GM19035 (cell line): ENCODE measurements around the gene PRRT3.
"Not testable (repeated sequence)": the region's sequence is repeated elsewhere in the genome, so short reads cannot be mapped to it uniquely, and the experiment has no call there.

Source experiments
- ATAC-seq: cut with Tn5 transposase; IDR thresholded peaks from one replicate; pipeline ENCODE4 v1.9.1; 2021; ENCODE audit not compliant: unreplicated experiment

PRRT3 gene

DNA sequence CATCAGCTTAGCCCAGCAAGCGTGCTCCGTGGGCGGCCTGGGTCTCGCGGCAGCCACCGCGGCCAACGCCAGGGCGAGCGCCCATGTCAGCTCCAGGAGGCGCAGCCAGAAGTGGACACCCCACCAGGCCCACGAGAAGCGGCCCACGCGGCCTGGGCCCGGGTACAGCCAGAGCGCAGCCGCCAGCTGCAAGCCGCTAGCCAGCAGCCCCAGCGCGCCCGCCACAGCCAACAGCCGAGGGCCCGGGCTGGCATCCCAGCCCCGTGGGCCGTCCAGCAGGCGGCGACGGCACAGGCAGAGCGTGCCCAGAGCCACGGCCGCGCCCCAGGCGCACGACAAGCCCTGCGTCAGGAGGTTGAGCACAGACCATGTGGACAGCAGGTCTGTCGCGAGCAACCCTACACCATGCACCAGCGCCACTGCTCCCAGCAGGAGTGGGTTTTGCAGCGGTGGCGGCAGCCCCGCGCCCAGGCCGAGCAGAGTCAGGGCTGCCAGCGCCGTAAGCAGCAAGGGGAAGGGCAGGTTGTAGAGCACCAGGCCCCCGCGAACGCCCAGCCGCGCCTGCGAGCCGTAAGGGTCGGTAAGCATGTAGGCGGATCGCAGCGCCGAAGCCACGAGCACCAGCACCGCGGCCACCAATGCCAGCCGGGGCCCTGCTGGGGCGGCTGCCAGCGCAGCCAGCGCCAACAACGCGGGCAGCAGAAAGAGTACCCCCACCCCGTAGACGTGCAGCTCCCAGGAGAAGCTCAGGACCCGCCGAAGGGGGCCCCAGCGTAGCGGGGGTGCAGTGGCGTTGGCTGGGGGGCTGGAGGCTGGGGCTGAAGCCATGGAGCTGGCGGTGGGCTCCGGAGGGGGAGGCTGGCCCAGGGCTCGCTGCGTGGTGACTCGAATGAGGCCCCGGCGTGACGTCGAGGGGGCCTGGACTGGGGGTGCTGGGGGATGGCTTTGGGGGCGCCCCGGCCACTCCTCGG lies 4.9 kb downstream of the PRRT3 start:
- ATAC-seq = no peak

DNA sequence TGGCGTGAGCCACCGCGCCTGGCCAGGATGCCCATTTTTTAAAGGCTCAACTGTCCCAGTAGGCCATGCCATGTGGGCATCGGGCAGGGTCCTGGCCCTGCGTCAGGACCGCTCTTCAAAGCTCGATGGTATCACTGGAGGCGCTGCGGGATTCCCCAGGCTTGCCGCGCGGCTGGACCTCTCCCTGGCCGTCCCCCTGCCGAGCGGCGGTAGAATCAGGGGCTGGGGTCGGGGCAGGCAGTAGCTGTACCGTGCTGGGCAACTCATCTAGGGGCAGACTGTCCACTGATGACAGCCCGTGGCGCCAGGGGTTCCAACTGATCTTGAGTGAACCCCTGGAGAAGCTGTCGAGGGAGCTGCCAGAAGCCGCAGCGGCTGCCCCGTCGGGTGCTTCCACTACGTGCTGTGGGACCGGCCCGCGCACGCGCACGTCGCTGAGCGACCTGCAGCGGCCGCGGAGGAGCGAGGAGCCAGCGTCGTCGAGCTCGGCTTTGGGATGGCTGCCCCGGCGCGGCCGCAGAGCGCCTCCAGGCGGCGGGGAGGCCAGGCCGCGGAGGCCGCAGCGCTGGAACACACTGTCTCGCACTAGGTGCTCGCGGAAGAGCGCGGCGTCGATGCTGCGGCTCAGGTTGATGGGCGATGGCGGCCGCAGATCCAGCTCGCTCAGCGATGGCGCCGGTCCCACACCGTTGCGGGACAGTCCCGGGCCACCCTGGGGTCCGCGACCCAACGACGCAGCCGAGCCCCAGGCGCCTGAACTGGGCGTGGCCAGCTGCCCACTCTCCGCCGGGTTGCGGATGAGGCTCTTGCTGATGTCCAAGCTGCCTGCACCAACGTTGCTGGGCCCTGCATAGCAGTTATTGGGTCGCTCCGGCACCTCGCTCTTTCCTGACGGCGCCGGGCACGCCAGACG lies 5.8 kb downstream of the PRRT3 start:
- ATAC-seq = no peak

GRCh38 chr3:9945358-9945757 lies 6.8 kb downstream of the PRRT3 start:
- ATAC-seq = no peak

DNA sequence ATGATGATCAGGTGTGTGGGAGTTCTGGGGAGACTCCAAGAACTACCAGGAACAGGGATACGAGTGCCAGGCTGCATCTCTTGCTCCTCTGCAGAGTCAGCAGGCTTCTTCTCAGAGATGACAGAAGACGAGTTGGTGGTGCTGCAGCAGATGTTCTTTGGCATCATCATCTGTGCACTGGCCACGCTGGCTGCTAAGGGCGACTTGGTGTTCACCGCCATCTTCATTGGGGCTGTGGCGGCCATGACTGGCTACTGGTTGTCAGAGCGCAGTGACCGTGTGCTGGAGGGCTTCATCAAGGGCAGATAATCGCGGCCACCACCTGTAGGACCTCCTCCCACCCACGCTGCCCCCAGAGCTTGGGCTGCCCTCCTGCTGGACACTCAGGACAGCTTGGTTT lies 7.9 kb downstream of the PRRT3 start:
- ATAC-seq = no peak

- ATAC-seq = no peak
These were observed 9.1 kb downstream of the PRRT3 start for GRCh38 chr3:9942934-9943690.

GRCh38 chr3:9942164-9942563 lies 10.0 kb downstream of the PRRT3 start:
- no peak for ATAC-seq

- no peak for ATAC-seq
These were observed 11.5 kb downstream of the PRRT3 start for GRCh38 chr3:9940746-9941145.

- ATAC-seq = not testable (repeated sequence)
These were observed 12.3 kb downstream of the PRRT3 start for GRCh38 chr3:9939906-9940305.

DNA sequence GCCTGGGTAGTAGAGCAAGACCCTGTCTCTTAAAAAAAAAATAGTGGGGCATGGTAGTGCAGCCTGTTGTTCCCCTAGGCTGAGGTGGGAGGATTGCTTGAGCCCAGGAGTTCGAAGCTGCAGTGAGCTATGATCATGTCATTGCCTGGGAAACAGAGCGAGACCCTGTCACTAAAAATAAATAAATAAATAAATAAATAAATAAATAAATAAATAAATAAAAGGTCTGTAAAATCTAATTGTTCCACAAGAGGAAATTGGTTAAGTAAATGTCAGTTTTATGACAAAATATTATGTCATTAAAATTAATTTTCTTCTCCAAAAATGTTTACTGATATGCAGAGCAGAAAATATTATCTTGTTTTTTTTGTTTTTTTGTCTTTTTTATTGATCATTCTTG lies 13.2 kb downstream of the PRRT3 start:
- no peak for ATAC-seq

GRCh38 chr3:9937486-9938238 lies 14.5 kb downstream of the PRRT3 start:
- ATAC-seq = no peak

- no peak for ATAC-seq
These were observed 16.2 kb downstream of the PRRT3 start for GRCh38 chr3:9935966-9936510.

DNA sequence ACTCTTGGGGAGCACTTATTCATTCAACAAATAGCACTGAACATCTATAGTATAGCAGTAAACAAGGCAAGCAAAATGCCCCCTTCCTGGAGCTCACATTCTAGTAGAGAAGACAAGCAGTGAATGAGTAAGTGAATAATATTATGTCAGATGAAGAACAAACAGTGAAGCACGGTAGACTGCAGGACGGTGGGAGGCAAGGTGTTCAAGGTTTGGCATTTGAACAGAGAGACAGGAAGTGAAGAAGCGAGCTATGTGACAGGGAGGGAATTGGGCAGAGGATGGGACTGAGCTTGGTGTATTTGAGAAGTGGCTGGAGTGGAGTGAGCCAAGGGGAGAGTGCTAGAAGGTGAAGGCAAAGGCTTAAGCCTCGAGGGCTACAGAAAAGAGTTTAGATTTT lies 17.2 kb downstream of the PRRT3 start:
- no peak for ATAC-seq

GRCh38 chr3:9934235-9934621 lies 18.0 kb downstream of the PRRT3 start:
- ATAC-seq = no peak

DNA sequence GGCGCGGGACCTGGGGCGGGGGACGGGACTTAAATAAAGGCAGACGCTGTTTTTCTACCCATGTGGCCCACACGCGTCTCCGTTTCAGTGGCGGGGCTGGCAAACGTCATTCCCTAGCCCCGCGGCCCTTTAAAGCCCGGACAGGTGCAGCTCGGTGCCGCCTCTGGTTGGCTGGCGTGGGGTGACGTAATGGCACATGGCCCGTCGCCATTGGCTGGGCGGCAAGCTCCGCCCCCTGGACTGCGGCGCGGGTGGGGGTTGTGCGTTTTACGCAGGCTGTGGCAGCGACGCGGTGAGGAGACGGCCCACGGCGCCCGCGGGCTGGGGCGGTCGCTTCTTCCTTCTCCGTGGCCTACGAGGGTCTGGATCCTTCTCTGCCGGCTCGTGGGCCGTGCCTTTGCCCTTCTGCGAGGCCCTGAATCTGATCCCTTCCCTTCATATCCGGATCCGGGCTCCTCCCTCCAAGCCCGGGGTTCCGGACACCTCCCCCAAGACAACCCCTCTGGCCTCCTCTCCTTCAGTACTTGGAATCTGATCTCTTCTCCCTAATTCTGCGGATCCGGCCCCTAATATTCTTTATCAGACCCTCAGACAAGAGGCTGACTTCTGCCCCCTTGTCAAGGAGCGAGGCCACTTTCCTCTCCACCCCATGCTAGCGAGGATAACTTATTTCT lies 18.5 kb downstream of the PRRT3 start, which contains the start of gene CRELD1:
CRELD1 (plus strand) TSS at position 274 of the 674 bp plus-strand sequence. CDS start 605 bp downstream, outside the sequence.
- peak; percentile 88 for ATAC-seq

GRCh38 chr3:9932843-9933560 lies 19.2 kb downstream of the PRRT3 start:
- peak; percentile 70 for ATAC-seq

DNA sequence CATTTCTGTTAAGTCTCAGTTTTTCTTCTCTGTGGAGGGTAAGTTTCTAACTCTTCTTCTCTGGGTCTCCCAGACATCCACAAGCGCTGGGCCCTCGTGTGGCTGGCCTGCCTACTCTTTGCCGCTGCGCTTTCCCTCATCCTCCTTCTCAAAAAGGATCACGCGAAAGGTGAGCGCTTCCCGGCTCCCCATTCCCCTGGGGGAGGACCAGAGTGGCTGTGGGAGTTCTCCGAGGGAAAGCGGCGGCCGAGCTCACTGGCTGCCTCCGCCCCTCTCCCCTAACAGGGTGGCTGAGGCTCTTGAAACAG lies 19.7 kb downstream of the PRRT3 start:
- ATAC-seq = no peak

DNA sequence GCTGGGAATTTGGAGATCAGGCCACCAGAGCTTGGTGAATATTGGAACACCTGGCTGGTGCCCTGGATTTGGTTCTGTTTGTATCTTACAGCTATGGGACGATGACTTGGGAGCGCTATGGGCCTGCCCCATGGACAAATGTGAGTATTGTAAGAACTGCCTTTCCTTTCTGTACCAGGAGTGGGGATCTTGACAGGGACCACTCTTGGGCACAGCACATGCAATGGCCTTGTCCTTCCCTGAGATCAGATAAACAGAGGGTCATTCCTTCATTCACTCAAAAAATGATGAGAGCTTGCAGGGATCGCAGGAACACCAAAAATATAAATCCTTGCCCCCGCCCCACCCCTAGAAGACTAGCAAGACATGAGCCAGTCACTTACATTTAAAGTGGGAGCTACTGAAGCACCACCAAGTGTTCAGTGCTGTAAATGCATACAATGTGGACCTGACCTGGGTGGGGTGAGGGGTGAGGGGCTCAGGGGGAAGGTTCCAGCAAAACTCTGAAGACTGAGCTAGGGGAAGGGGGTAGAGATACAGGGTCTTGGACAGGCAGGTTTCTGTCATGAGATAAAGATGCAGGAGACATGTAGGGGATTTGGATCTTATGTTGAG lies 21.3 kb downstream of the PRRT3 start:
- ATAC-seq = no peak

DNA sequence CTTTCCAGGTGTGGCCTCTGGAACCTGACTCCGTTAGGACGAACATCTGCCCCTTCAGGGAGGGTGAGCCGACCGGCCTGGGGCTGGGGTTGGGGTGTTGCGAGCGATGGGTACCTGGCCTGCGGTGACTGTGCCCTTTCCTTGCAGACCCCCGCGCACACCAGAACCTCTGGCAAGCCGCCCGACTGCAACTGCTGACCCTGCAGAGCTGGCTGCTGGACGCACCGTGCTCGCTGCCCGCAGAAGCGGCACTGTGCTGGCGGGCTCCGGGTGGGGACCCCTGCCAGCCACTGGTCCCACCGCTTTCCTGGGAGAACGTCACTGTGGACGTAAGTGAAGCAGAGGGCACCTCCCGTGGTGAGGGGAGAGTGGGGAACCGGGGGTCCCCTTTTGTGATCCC lies 24.1 kb downstream of the PRRT3 start:
- ATAC-seq = no peak
